Smooth muscle cell (in vitro differentiated cells): Measurements from ENCODE around the gene RAB4B. TPM values are rescaled to one million over a fixed set of nuclear protein-coding genes. Genes with fewer than 3 reads are reported as not detected.
"Not testable (repeated sequence)": the region's sequence is repeated elsewhere in the genome, so short reads cannot be mapped to it uniquely, and the experiment has no call there.

Source experiments
- DNase-seq: peaks from one replicate; lab custom pipeline; 2025; ENCODE audit not compliant: unreplicated experiment; lab: John Stamatoyannopoulos, UW
- H2AFZ ChIP-seq: fragments of 200-600 bp; sonication (generic); 2 replicates; pipeline ENCODE4 v1.6.0; 2016; ENCODE audit warnings: antibody characterized with exemption, low read depth, mild to moderate bottlenecking
- H3F3A ChIP-seq: fragments of 200-600 bp; sonication (generic); 2 replicates; pipeline ENCODE4 v1.6.0; 2017; ENCODE audit warnings: antibody characterized with exemption, low read depth
- H3K27ac ChIP-seq: fragments of 200-600 bp; sonication (generic); 2 replicates; pipeline ENCODE4 v1.5.1; 2016; ENCODE audit warnings: low read depth, mild to moderate bottlenecking
- H3K27me3 ChIP-seq: fragments of 200-600 bp; sonication (generic); 2 replicates; pipeline ENCODE4 v1.6.1; 2016; ENCODE audit warnings: low read depth, mild to moderate bottlenecking
- H3K36me3 ChIP-seq: fragments of 200-600 bp; sonication (generic); 2 replicates; pipeline ENCODE4 v1.5.1; 2016; ENCODE audit warnings: low read depth
- H3K4me1 ChIP-seq: fragments of 200-600 bp; sonication (generic); 2 replicates; pipeline ENCODE4 v1.5.1; 2016; ENCODE audit warnings: low read depth
- H3K4me2 ChIP-seq: fragments of 200-600 bp; sonication (generic); 2 replicates; pipeline ENCODE4 v1.6.0; 2016; ENCODE audit warnings: mild to moderate bottlenecking
- H3K4me3 ChIP-seq: fragments of 200-600 bp; sonication (generic); 2 replicates; pipeline ENCODE4 v1.5.1; 2016; ENCODE audit warnings: mild to moderate bottlenecking
- H3K79me2 ChIP-seq: fragments of 200-600 bp; sonication (generic); 2 replicates; pipeline ENCODE4 v1.6.0; 2016; ENCODE audit warnings: low read depth, mild to moderate bottlenecking
- H3K9ac ChIP-seq: fragments of 200-600 bp; sonication (generic); 2 replicates; pipeline ENCODE4 v1.6.0; 2016; ENCODE audit warnings: low read depth
- H3K9me3 ChIP-seq: fragments of 200-600 bp; sonication (generic); replicated peaks from 2 replicates; pipeline ENCODE4 v1.5.1; 2016; ENCODE audit warnings: low read depth
- H4K20me1 ChIP-seq: fragments of 200-600 bp; sonication (generic); 2 replicates; pipeline ENCODE4 v1.6.0; 2016; ENCODE audit warnings: low read depth
- WGBS: methylation state at CpG from one replicate; pipeline ENCODE4 v1.1.7; 2016; ENCODE audit warnings: low lambda C conversion rate; 5-methylcytosine and 5-hydroxymethylcytosine counted together
- polyA plus RNA-seq: library from polyadenylated mRNA; unstranded; fragments of >200 nt; fragmentation: Nextera tagmentation; extraction: Ambion mirVana; gene quantifications from 2 replicates; pipeline ENCODE4 v1.2.1, GENCODE V29; 2016
- total RNA-seq: library from RNA; depleted of rRNA; stranded (reverse); fragments of >200 nt; gene quantifications from 2 replicates; pipeline ENCODE4 v1.2.3, GENCODE V29; 2014
- TF ChIP-seq, protein P1 (sequence below): fragments of 200-600 bp; sonication (generic); IDR thresholded peaks from 2 replicates; pipeline ENCODE4 v1.5.1; 2017; ENCODE audit warnings: borderline replicate concordance, mild to moderate bottlenecking, antibody characterized with exemption; ENCODE audit not compliant: insufficient read depth, poor library complexity, severe bottlenecking

Gene RAB4B
- total and polyA plus RNA-seq, 2 experiments from 2014 or later: 10.6 to 39.5 TPM

DNA sequence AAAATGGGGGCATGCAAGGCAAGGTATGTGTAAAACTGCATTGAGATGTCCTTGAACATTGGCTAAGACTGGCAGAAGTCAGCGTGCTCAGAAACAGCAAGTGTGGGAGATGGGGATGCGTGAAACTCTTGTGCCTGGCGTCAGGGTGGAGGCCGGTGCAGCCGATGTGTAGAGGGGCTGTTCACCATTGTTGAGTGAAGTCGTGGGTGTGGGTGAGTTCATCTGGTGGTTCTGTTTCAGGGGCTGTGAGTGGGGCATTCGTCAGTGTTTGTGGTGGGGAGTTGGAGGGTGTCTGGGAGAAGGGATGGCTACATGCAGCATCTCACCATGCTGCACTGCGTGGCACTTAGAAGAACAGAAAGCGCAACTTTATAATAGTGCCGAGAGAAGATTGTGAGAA is 14.1 kb upstream of the RAB4B start:
- 97% methylated on average over 10 of the region's 10 CpGs for WGBS
- Histone ChIP-seq H3K4me1 (no peaks in the 10 kb centered on the region), H3K36me3 (peaks cover 13% of the 10 kb centered on the region), H3K9me3 (no peaks in the 10 kb centered on the region), H3K27ac (no peak overlapping the region), H3K27me3 (no peaks in the 10 kb centered on the region), H3K79me2 (no peaks in the 10 kb centered on the region), H2AFZ (no peak overlapping the region), H4K20me1 (peaks cover 4% of the 10 kb centered on the region), H3K4me3 (no peak overlapping the region), H3K4me2 (no peak overlapping the region), H3K9ac (no peak overlapping the region), H3F3A (peaks cover 12% of the 10 kb centered on the region)
- DNase-seq: no peak
- TF ChIP-seq, protein P1, sequence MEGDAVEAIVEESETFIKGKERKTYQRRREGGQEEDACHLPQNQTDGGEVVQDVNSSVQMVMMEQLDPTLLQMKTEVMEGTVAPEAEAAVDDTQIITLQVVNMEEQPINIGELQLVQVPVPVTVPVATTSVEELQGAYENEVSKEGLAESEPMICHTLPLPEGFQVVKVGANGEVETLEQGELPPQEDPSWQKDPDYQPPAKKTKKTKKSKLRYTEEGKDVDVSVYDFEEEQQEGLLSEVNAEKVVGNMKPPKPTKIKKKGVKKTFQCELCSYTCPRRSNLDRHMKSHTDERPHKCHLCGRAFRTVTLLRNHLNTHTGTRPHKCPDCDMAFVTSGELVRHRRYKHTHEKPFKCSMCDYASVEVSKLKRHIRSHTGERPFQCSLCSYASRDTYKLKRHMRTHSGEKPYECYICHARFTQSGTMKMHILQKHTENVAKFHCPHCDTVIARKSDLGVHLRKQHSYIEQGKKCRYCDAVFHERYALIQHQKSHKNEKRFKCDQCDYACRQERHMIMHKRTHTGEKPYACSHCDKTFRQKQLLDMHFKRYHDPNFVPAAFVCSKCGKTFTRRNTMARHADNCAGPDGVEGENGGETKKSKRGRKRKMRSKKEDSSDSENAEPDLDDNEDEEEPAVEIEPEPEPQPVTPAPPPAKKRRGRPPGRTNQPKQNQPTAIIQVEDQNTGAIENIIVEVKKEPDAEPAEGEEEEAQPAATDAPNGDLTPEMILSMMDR: no peak

DNA sequence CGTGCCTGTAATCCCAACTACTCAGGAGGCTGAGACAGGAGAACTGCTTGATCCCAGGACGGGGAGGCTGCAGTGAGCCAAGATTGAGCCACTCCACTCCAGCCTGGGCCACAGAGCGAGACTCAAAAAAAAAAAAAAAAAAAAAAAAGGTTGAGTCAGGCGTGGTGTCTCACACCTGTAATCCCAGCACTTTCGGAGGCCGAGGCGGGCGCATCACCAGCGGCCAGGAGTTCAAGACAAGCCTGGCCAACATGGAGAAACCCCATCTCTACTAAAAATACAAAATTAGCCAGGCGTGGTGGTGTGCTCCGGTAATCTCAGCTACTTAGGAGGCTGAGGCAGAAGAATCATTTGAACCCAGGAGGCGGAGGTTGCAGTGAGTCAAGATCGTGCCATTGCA is 11.7 kb upstream of the RAB4B start:
- not testable (repeated sequence) for H3K4me1 ChIP-seq, DNase-seq, H3K79me2 ChIP-seq, H3K4me3 ChIP-seq, H3K36me3 ChIP-seq, H3K9me3 ChIP-seq, H3K4me2 ChIP-seq, H3K27me3 ChIP-seq, H2AFZ ChIP-seq, H3K9ac ChIP-seq, H3K27ac ChIP-seq, H4K20me1 ChIP-seq
- peaks cover 12% of the 10 kb centered on the region for H3F3A ChIP-seq
- WGBS: 95% methylated on average over 13 of the region's 13 CpGs

GRCh38 chr19:40768869-40769268 is 9.2 kb upstream of the RAB4B start:
- 81% methylated on average over 5 of the region's 5 CpGs for WGBS
- no peaks in the 10 kb centered on the region for H3K9me3 ChIP-seq
- H3K4me1 ChIP-seq: no peaks in the 10 kb centered on the region
- peaks cover 6% of the 10 kb centered on the region for H3F3A ChIP-seq
- no peaks in the 10 kb centered on the region for H3K27me3 ChIP-seq
- no peaks in the 10 kb centered on the region for H4K20me1 ChIP-seq
- H3K4me3 ChIP-seq: no peak overlapping the region
- H3K27ac ChIP-seq: no peak overlapping the region
- DNase-seq: no peak
- peaks cover 5% of the 10 kb centered on the region for H3K36me3 ChIP-seq
- H3K79me2 ChIP-seq: no peaks in the 10 kb centered on the region
- H2AFZ ChIP-seq: no peak overlapping the region
- no peak overlapping the region for H3K4me2 ChIP-seq
- H3K9ac ChIP-seq: no peak overlapping the region
- TF ChIP-seq, protein P1: no peak

DNA sequence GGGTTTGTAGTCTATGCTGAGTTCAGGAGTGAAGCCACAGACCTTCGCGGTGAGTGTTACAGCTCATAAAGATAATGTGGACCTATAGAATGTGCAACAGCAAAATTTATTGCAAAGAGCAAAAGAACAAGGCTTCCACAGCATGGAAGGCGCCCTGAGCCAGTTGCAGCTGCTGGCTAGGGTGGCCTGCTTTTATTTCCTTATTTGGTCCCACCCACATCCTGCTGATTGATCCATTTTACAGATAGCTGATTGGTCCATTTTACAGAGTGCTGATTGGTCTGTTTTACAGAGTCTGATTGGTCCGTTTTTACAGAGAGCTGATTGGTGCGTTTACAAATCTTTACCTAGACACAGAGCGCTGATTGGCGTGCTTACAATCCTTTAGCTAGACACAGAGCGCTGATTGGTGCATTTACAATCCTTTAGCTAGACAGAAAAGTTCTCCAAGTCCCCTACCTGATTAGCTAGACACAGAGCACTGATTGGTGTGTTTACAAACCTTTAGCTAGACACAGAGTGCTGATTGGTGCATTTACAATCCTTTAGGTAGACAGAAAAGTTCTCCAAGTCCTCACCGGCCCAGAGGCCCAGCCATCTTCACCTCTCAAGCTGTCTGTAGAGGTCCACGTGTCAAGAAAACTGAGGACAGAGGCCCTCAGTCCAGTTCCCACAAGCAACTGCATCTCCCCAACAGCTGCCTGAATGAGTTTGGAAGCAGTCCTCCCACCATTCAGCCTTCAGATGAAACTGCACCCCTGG is 6.8 kb upstream of the RAB4B start:
- WGBS: 77% methylated on average over 10 of the region's 10 CpGs
- not testable (repeated sequence) for H3K27me3 ChIP-seq, H4K20me1 ChIP-seq, H3K27ac ChIP-seq, H3K4me3 ChIP-seq, H3K4me2 ChIP-seq, H3K36me3 ChIP-seq, H3K9me3 ChIP-seq, H3K79me2 ChIP-seq, H3K9ac ChIP-seq, H3K4me1 ChIP-seq, DNase-seq, H3F3A ChIP-seq, H2AFZ ChIP-seq
